ENCODE results near the gene KIFAP3.

DNA sequence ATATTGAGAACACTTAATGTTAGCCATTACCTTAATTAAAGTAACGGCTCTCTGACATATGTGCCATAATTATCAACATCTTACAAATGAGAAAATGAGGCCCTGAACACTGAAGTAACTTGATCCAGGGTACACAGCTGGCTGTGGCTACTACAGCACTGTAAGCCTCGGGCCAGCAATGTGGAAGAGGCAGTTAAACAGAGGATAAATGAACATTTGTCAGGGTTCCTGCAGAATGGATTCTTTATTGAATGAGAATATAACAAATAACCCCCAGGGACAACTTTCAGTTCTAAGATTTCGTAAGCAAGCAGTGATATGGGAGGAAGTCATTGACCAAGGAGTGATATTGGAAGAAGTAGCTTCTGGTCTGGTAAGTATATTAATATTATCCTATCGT is 110.3 kb downstream of the KIFAP3 start:
- TF ChIP-seq, protein P1, sequence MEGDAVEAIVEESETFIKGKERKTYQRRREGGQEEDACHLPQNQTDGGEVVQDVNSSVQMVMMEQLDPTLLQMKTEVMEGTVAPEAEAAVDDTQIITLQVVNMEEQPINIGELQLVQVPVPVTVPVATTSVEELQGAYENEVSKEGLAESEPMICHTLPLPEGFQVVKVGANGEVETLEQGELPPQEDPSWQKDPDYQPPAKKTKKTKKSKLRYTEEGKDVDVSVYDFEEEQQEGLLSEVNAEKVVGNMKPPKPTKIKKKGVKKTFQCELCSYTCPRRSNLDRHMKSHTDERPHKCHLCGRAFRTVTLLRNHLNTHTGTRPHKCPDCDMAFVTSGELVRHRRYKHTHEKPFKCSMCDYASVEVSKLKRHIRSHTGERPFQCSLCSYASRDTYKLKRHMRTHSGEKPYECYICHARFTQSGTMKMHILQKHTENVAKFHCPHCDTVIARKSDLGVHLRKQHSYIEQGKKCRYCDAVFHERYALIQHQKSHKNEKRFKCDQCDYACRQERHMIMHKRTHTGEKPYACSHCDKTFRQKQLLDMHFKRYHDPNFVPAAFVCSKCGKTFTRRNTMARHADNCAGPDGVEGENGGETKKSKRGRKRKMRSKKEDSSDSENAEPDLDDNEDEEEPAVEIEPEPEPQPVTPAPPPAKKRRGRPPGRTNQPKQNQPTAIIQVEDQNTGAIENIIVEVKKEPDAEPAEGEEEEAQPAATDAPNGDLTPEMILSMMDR (IDR thresholded peaks at IDR 0.05; ENCODE audit: control extremely low read depth in 1 of 3, insufficient read depth in 1 of 3, low read depth in 1 of 3, low read length in 3 of 3): no peak
- TF ChIP-seq ZNF274 (IDR thresholded peaks at IDR 0.05; ENCODE audit: borderline replicate concordance, extremely low read depth, low read length): no peak
- no peak for TF ChIP-seq POLR2A (IDR thresholded peaks at IDR 0.05; ENCODE audit: control extremely low read depth in 1 of 2, low read depth in 2 of 2, low read length in 2 of 2)
- no peak for TF ChIP-seq NRF1 (IDR thresholded peaks at IDR 0.05; ENCODE audit: low read depth, low read length)
- no peak for TF ChIP-seq TAF1 (IDR thresholded peaks at IDR 0.05; ENCODE audit: low read depth, low read length)
- TF ChIP-seq EZH2 (IDR thresholded peaks at IDR 0.05; ENCODE audit: low read depth, low read length, severe bottlenecking): no peak
- no peak for TF ChIP-seq EP300 (IDR thresholded peaks at IDR 0.05; ENCODE audit: borderline replicate concordance in 1 of 2, low read depth in 2 of 2, low read length in 2 of 2)
- TF ChIP-seq SP1 (IDR thresholded peaks at IDR 0.05; ENCODE audit: low read depth, low read length): no peak
- TF ChIP-seq SRF (IDR thresholded peaks at IDR 0.05; ENCODE audit: low read depth, low read length): no peak
- TF ChIP-seq JUN (IDR thresholded peaks at IDR 0.05; ENCODE audit: low read depth, low read length): no peak
- TF ChIP-seq SIN3A (conservative IDR thresholded peaks at IDR 0.05 in 1 of 2, IDR thresholded peaks at IDR 0.05 in 1 of 2; ENCODE audit: low read depth in 1 of 2, low read length in 2 of 2): no peak
- TF ChIP-seq CEBPB (IDR thresholded peaks at IDR 0.05; ENCODE audit: low read depth, low read length): no peak
- no peak for TF ChIP-seq NANOG (IDR thresholded peaks at IDR 0.05; ENCODE audit: insufficient read depth, low read depth, low read length, poor library complexity, severe bottlenecking)

Data from H1 (cell line).